Measurements from ENCODE around the gene SCGB1D4. TPM values are rescaled to one million over a fixed set of nuclear protein-coding genes. Genes with fewer than 3 reads are reported as not detected.

SCGB1D4 gene
- total RNA-seq, 1 donor from 2014 or later: not detected

GRCh38 chr11:62306227-62306626, 7.4 kb upstream of the SCGB1D4 start:
- Histone ChIP-seq H3K36me3 (ENCODE audit: control insufficient read depth in 3 of 3, insufficient read depth in 3 of 3, low read length in 3 of 3) (no peaks in the 10 kb centered on the region), H3K4me1 (ENCODE audit: control insufficient read depth in 3 of 3, insufficient read depth in 3 of 3, low read length in 3 of 3) (no peaks in the 10 kb centered on the region), H3K4me3 (ENCODE audit: low read length in 3 of 3) (no peak overlapping the region), H3K27ac (ENCODE audit: low read depth, low read length) (no peak overlapping the region), H3K27me3 (ENCODE audit: control insufficient read depth in 3 of 3, insufficient read depth in 3 of 3, low read length in 3 of 3) (peaks cover 0 to 5% (median 0%) of the 10 kb centered on the region in 3 donors), H3K9me3 (ENCODE audit: control insufficient read depth in 3 of 3, low read length in 3 of 3) (peaks cover 0 to 5% (median 0%) of the 10 kb centered on the region in 3 donors), H3K9ac (ENCODE audit: low read depth in 1 of 3, low read length in 3 of 3) (no peak overlapping the region)

- H3K27me3 ChIP-seq (ENCODE audit: control insufficient read depth in 3 of 3, insufficient read depth in 3 of 3, low read length in 3 of 3): peaks cover 4 to 18% (median 9%) of the 10 kb centered on the region in 3 donors
- H3K36me3 ChIP-seq (ENCODE audit: control insufficient read depth in 3 of 3, insufficient read depth in 3 of 3, low read length in 3 of 3): no peaks in the 10 kb centered on the region
- no peak overlapping the region for H3K4me3 ChIP-seq (ENCODE audit: low read length in 3 of 3)
- H3K4me1 ChIP-seq (ENCODE audit: control insufficient read depth in 3 of 3, insufficient read depth in 3 of 3, low read length in 3 of 3): no peaks in the 10 kb centered on the region
- H3K27ac ChIP-seq (ENCODE audit: low read depth, low read length): no peak overlapping the region
- H3K9me3 ChIP-seq (ENCODE audit: control insufficient read depth in 3 of 3, low read length in 3 of 3): no peaks in the 10 kb centered on the region
- H3K9ac ChIP-seq (ENCODE audit: low read depth in 1 of 3, low read length in 3 of 3): no peak overlapping the region
Observed at GRCh38 chr11:62295504-62295903, 3.4 kb downstream of the SCGB1D4 start.

- H3K27me3 ChIP-seq (ENCODE audit: control insufficient read depth in 3 of 3, insufficient read depth in 3 of 3, low read length in 3 of 3): no peaks in the 10 kb centered on the region
- no peak overlapping the region for H3K27ac ChIP-seq (ENCODE audit: low read depth, low read length)
- no peaks in the 10 kb centered on the region for H3K36me3 ChIP-seq (ENCODE audit: control insufficient read depth in 3 of 3, insufficient read depth in 3 of 3, low read length in 3 of 3)
- H3K9me3 ChIP-seq (ENCODE audit: control insufficient read depth in 3 of 3, low read length in 3 of 3): no peaks in the 10 kb centered on the region
- no peak overlapping the region for H3K4me3 ChIP-seq (ENCODE audit: low read length in 3 of 3)
- H3K9ac ChIP-seq (ENCODE audit: low read depth in 1 of 3, low read length in 3 of 3): no peak overlapping the region
- no peaks in the 10 kb centered on the region for H3K4me1 ChIP-seq (ENCODE audit: control insufficient read depth in 3 of 3, insufficient read depth in 3 of 3, low read length in 3 of 3)
Observed at GRCh38 chr11:62280452-62280851, 18.4 kb downstream of the SCGB1D4 start.

GRCh38 chr11:62273789-62274275, 25.0 kb downstream of the SCGB1D4 start:
- Histone ChIP-seq H3K4me1 (ENCODE audit: control insufficient read depth in 3 of 3, insufficient read depth in 3 of 3, low read length in 3 of 3) (no peaks in the 10 kb centered on the region), H3K27ac (ENCODE audit: low read depth, low read length) (no peak overlapping the region), H3K36me3 (ENCODE audit: control insufficient read depth in 3 of 3, insufficient read depth in 3 of 3, low read length in 3 of 3) (no peaks in the 10 kb centered on the region), H3K9ac (ENCODE audit: low read depth in 1 of 3, low read length in 3 of 3) (no peak overlapping the region), H3K9me3 (ENCODE audit: control insufficient read depth in 3 of 3, low read length in 3 of 3) (no peaks in the 10 kb centered on the region), H3K27me3 (ENCODE audit: control insufficient read depth in 3 of 3, insufficient read depth in 3 of 3, low read length in 3 of 3) (peaks cover 0 to 7% (median under 1%) of the 10 kb centered on the region in 3 donors), H3K4me3 (ENCODE audit: low read length in 3 of 3) (no peak overlapping the region)

GRCh38 chr11:62273284-62273683, 25.6 kb downstream of the SCGB1D4 start:
- Histone ChIP-seq H3K36me3 (ENCODE audit: control insufficient read depth in 3 of 3, insufficient read depth in 3 of 3, low read length in 3 of 3) (no peaks in the 10 kb centered on the region), H3K9ac (ENCODE audit: low read depth in 1 of 3, low read length in 3 of 3) (no peak overlapping the region), H3K4me1 (ENCODE audit: control insufficient read depth in 3 of 3, insufficient read depth in 3 of 3, low read length in 3 of 3) (no peaks in the 10 kb centered on the region), H3K9me3 (ENCODE audit: control insufficient read depth in 3 of 3, low read length in 3 of 3) (no peaks in the 10 kb centered on the region), H3K27me3 (ENCODE audit: control insufficient read depth in 3 of 3, insufficient read depth in 3 of 3, low read length in 3 of 3) (peaks cover 0 to 7% (median 4%) of the 10 kb centered on the region in 3 donors), H3K4me3 (ENCODE audit: low read length in 3 of 3) (no peak overlapping the region), H3K27ac (ENCODE audit: low read depth, low read length) (no peak overlapping the region)

GRCh38 chr11:62269654-62270278, 29.1 kb downstream of the SCGB1D4 start, which contains the start of gene SCGB2A2:
TSS of gene SCGB2A2 (plus strand) at chr11:62270158. CDS start at chr11:62270217, 59 bp downstream.
- no peak within 1 kb of the TSS for H3K27ac ChIP-seq (ENCODE audit: low read depth, low read length)
- H3K4me1 ChIP-seq (ENCODE audit: control insufficient read depth in 3 of 3, insufficient read depth in 3 of 3, low read length in 3 of 3): no peaks in the 10 kb centered on the region
- H3K9me3 ChIP-seq (ENCODE audit: control insufficient read depth in 3 of 3, low read length in 3 of 3): no peaks in the 10 kb centered on the region
- H3K27me3 ChIP-seq (ENCODE audit: control insufficient read depth in 3 of 3, insufficient read depth in 3 of 3, low read length in 3 of 3): peaks cover 0 to 7% (median 4%) of the 10 kb centered on the region in 3 donors
- no peak within 1 kb of the TSS for H3K4me3 ChIP-seq (ENCODE audit: low read length in 3 of 3)
- no peaks in the 10 kb centered on the region for H3K36me3 ChIP-seq (ENCODE audit: control insufficient read depth in 3 of 3, insufficient read depth in 3 of 3, low read length in 3 of 3)
- H3K9ac ChIP-seq (ENCODE audit: low read depth in 1 of 3, low read length in 3 of 3): no peak within 1 kb of the TSS

- H3K4me3 ChIP-seq (ENCODE audit: low read length in 3 of 3): no peak overlapping the region
- no peaks in the 10 kb centered on the region for H3K9me3 ChIP-seq (ENCODE audit: control insufficient read depth in 3 of 3, low read length in 3 of 3)
- H3K27me3 ChIP-seq (ENCODE audit: control insufficient read depth in 3 of 3, insufficient read depth in 3 of 3, low read length in 3 of 3): peaks cover 0 to 7% (median 4%) of the 10 kb centered on the region in 3 donors
- H3K36me3 ChIP-seq (ENCODE audit: control insufficient read depth in 3 of 3, insufficient read depth in 3 of 3, low read length in 3 of 3): no peaks in the 10 kb centered on the region
- no peaks in the 10 kb centered on the region for H3K4me1 ChIP-seq (ENCODE audit: control insufficient read depth in 3 of 3, insufficient read depth in 3 of 3, low read length in 3 of 3)
- no peak overlapping the region for H3K9ac ChIP-seq (ENCODE audit: low read depth in 1 of 3, low read length in 3 of 3)
- H3K27ac ChIP-seq (ENCODE audit: low read depth, low read length): no peak overlapping the region
Observed at GRCh38 chr11:62267576-62267975, 31.3 kb downstream of the SCGB1D4 start.

- no peak overlapping the region for H3K27ac ChIP-seq (ENCODE audit: low read depth, low read length)
- no peak overlapping the region for H3K4me3 ChIP-seq (ENCODE audit: low read length in 3 of 3)
- no peaks in the 10 kb centered on the region for H3K36me3 ChIP-seq (ENCODE audit: control insufficient read depth in 3 of 3, insufficient read depth in 3 of 3, low read length in 3 of 3)
- no peaks in the 10 kb centered on the region for H3K9me3 ChIP-seq (ENCODE audit: control insufficient read depth in 3 of 3, low read length in 3 of 3)
- H3K4me1 ChIP-seq (ENCODE audit: control insufficient read depth in 3 of 3, insufficient read depth in 3 of 3, low read length in 3 of 3): no peaks in the 10 kb centered on the region
- no peak overlapping the region for H3K9ac ChIP-seq (ENCODE audit: low read depth in 1 of 3, low read length in 3 of 3)
- peaks cover 0 to 7% (median 4%) of the 10 kb centered on the region in 3 donors for H3K27me3 ChIP-seq (ENCODE audit: control insufficient read depth in 3 of 3, insufficient read depth in 3 of 3, low read length in 3 of 3)
Observed at GRCh38 chr11:62267050-62267449, 31.8 kb downstream of the SCGB1D4 start.

GRCh38 chr11:62266558-62266957, 32.3 kb downstream of the SCGB1D4 start:
- no peak overlapping the region for H3K4me3 ChIP-seq (ENCODE audit: low read length in 3 of 3)
- H3K4me1 ChIP-seq (ENCODE audit: control insufficient read depth in 3 of 3, insufficient read depth in 3 of 3, low read length in 3 of 3): no peaks in the 10 kb centered on the region
- H3K9me3 ChIP-seq (ENCODE audit: control insufficient read depth in 3 of 3, low read length in 3 of 3): no peaks in the 10 kb centered on the region
- H3K9ac ChIP-seq (ENCODE audit: low read depth in 1 of 3, low read length in 3 of 3): no peak overlapping the region
- peaks cover 0 to 7% (median 4%) of the 10 kb centered on the region in 3 donors for H3K27me3 ChIP-seq (ENCODE audit: control insufficient read depth in 3 of 3, insufficient read depth in 3 of 3, low read length in 3 of 3)
- no peak overlapping the region for H3K27ac ChIP-seq (ENCODE audit: low read depth, low read length)
- H3K36me3 ChIP-seq (ENCODE audit: control insufficient read depth in 3 of 3, insufficient read depth in 3 of 3, low read length in 3 of 3): no peaks in the 10 kb centered on the region

GRCh38 chr11:62264004-62264403, 34.9 kb downstream of the SCGB1D4 start:
- Histone ChIP-seq H3K36me3 (ENCODE audit: control insufficient read depth in 3 of 3, insufficient read depth in 3 of 3, low read length in 3 of 3) (no peaks in the 10 kb centered on the region), H3K4me3 (ENCODE audit: low read length in 3 of 3) (no peak overlapping the region), H3K4me1 (ENCODE audit: control insufficient read depth in 3 of 3, insufficient read depth in 3 of 3, low read length in 3 of 3) (no peaks in the 10 kb centered on the region), H3K27me3 (ENCODE audit: control insufficient read depth in 3 of 3, insufficient read depth in 3 of 3, low read length in 3 of 3) (peaks cover 0 to 4% (median under 1%) of the 10 kb centered on the region in 3 donors), H3K9ac (ENCODE audit: low read depth in 1 of 3, low read length in 3 of 3) (no peak overlapping the region), H3K9me3 (ENCODE audit: control insufficient read depth in 3 of 3, low read length in 3 of 3) (no peaks in the 10 kb centered on the region), H3K27ac (ENCODE audit: low read depth, low read length) (no peak overlapping the region)

All from skeletal muscle tissue (tissue), 4 donors.